MM.1S (cell line): ENCODE results near the gene ARL3.

Experiments
- CTCF ChIP-seq: fragments of 300-600 bp; sonication (generic); IDR thresholded peaks from 2 replicates; pipeline ENCODE4 v1.5.1; 2016; ENCODE audit warnings: antibody characterized with exemption, low read length, mixed read lengths
- EZH2 ChIP-seq: fragments of 300-600 bp; sonication (generic); optimal IDR thresholded peaks from 2 replicates; pipeline ENCODE3; 2017; ENCODE audit warnings: low read depth, mild to moderate bottlenecking, antibody characterized with exemption, low read length, mixed read lengths
- EZH2phosphoT487 ChIP-seq: fragments of 300-600 bp; sonication (generic); IDR thresholded peaks from 2 replicates; pipeline ENCODE4 v1.6.1; 2018; ENCODE audit warnings: antibody characterized with exemption, low read length

DNA sequence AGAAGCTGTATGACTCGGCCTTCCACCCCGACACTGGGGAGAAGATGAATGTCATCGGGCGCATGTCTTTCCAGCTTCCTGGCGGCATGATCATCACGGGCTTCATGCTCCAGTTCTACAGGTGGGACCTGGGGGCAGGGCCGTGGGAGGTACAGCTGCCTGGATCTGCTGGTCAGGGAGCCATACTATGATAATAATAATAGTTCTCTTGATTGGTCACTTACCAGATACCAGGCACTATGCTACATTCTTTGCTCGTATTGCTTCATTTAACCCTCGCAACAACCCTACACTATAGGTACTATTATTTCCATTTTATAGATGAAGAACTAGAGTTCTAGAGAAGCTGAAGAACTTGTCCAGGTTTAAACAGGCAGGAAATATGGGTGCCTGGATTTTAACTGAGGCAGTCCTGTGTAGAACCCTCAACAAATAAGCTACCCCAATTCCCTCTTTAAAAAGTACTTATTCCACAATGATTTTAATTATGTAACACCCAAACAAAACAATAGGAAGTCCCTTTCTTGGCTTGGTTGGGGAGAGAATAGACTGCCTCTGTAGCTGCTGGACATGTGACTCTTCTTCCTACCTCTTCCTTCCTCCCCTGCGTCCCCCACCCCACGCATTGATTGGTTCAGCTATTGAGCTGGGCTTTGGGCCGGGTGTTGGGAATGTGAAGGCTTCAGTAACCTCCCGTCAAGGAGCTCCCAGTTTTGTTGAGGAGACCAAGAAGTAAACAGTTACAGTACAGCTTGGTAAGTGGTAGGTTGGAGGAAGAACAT is 13.0 kb upstream of the ARL3 start:
- TF ChIP-seq CTCF (no peak), EZH2 (no peak), EZH2phosphoT487 (no peak)
